Endothelial cell of umbilical vein (primary cell): Measurements from ENCODE around the gene DUSP19. TPM values are rescaled to one million over a fixed set of nuclear protein-coding genes. Genes with fewer than 3 reads are reported as not detected.

ENCODE experiments used
- BruUV-seq: library from RNA; stranded (reverse); fragments of 400-500 nt; replicated peaks from 2 replicates; lab custom pipeline; 2021; lab: Mats Ljungman, UMichigan
- CTCF ChIA-PET: fragments of 300-600, 350-600 bp; sonication (Branson Sonifier 250); formaldehyde crosslinking; loops from one replicate; lab custom pipeline; 2021; ENCODE audit warnings: antibody characterized with exemption, inconsistent platforms; lab: Charles Lee
- POLR2A ChIA-PET: fragments of 300-600, 350-600 bp; sonication (Branson Sonifier 250); formaldehyde crosslinking; loops from one replicate; lab custom pipeline; 2021; ENCODE audit warnings: antibody characterized with exemption, inconsistent platforms; lab: Charles Lee
- DNase-seq: peaks from one replicate; pipeline ENCODE4 v3.0.0-alpha.2; 2011; ENCODE audit warnings: low read depth, low spot score
- FAIRE-seq: peaks from 2 replicates; lab custom pipeline; 2011; peaks lifted over from hg19 to GRCh38; lab: Jason Lieb, UNC
- H2AFZ ChIP-seq: 2 replicates; pipeline ENCODE4 v1.6.0; 2012; ENCODE audit warnings: low read depth, low read length, control low read depth, inconsistent platforms
- H3K27ac ChIP-seq: 2 replicates; pipeline ENCODE4 v1.5.1; 2011; ENCODE audit warnings: low read depth, mild to moderate bottlenecking, control low read depth, low read length, moderate library complexity; ENCODE audit not compliant: insufficient read depth
- H3K27me3 ChIP-seq, 2 experiments: 2 replicates each; pipeline versions ENCODE4 v1.6.0 to v1.6.1; 2011; ENCODE audit warnings: low read length in 2 of 2, mixed read lengths in 1 of 2; ENCODE audit not compliant: control insufficient read depth in 2 of 2, insufficient read depth in 2 of 2
- H3K36me3 ChIP-seq, 2 experiments: 2 replicates in 1 of 2; 3 replicates in 1 of 2; pipeline ENCODE4 v1.5.1; 2011; ENCODE audit warnings: low read length in 2 of 2, mild to moderate bottlenecking in 1 of 2, moderate library complexity in 1 of 2; ENCODE audit not compliant: control insufficient read depth in 2 of 2, insufficient read depth in 2 of 2; ENCODE audit errors: extremely low read depth in 1 of 2
- H3K4me1 ChIP-seq: 3 replicates; pipeline ENCODE4 v1.5.1; 2011; ENCODE audit warnings: mild to moderate bottlenecking, low read length; ENCODE audit not compliant: control insufficient read depth, insufficient read depth; ENCODE audit errors: extremely low read depth
- H3K4me2 ChIP-seq: 2 replicates; pipeline ENCODE4 v1.6.1; 2011; ENCODE audit warnings: low read length, control low read depth, mixed read lengths; ENCODE audit not compliant: insufficient read depth
- H3K4me3 ChIP-seq, 3 experiments: fragments of 200-600 bp in 1 of 3; sonication (generic), shearing (Covaris generic) in 1 of 3; replicated peaks in 1 of 3; 2 replicates each; pipeline ENCODE4 v1.5.1; 2011 to 2016; ENCODE audit warnings: control low read depth in 3 of 3, low read length in 3 of 3, mild to moderate bottlenecking in 2 of 3, inconsistent platforms in 1 of 3, low read depth in 1 of 3, moderate library complexity in 1 of 3; ENCODE audit not compliant: insufficient read depth in 1 of 3
- H3K79me2 ChIP-seq: 2 replicates; pipeline ENCODE4 v1.6.0; 2012; ENCODE audit warnings: low read length, inconsistent platforms; ENCODE audit not compliant: control insufficient read depth, insufficient read depth
- H3K9ac ChIP-seq: replicated peaks from 2 replicates; pipeline ENCODE3; 2011; ENCODE audit warnings: low read length, control low read depth; ENCODE audit not compliant: insufficient read depth; ENCODE audit errors: extremely low read depth
- H3K9me1 ChIP-seq: replicated peaks from 3 replicates; pipeline ENCODE4 v1.6.0; 2011; ENCODE audit warnings: mild to moderate bottlenecking, low read length; ENCODE audit not compliant: control insufficient read depth, insufficient read depth; ENCODE audit errors: extremely low read depth
- H3K9me3 ChIP-seq: replicated peaks from 2 replicates; pipeline ENCODE4 v1.5.1; 2012; ENCODE audit warnings: low read length, inconsistent platforms; ENCODE audit not compliant: control insufficient read depth, insufficient read depth
- H4K20me1 ChIP-seq: replicated peaks from 2 replicates; pipeline ENCODE3; 2011; ENCODE audit warnings: mild to moderate bottlenecking, low read length; ENCODE audit not compliant: control insufficient read depth, insufficient read depth; ENCODE audit errors: extremely low read depth
- CTCF ChIP-seq, 2 donors: IDR thresholded peaks; 1 replicate in 1 of 2; 2 replicates in 1 of 2; pipeline ENCODE4 v1.5.1; 2011; ENCODE audit warnings: low read length in 2 of 2, mild to moderate bottlenecking in 2 of 2, moderate library complexity in 2 of 2, control low read depth in 1 of 2, inconsistent platforms in 1 of 2, low read depth in 1 of 2; ENCODE audit not compliant: insufficient read depth in 1 of 2; ENCODE audit errors: extremely low read depth in 1 of 2
- EZH2 ChIP-seq: IDR thresholded peaks from 2 replicates; pipeline ENCODE4 v1.6.1; 2012; ENCODE audit warnings: borderline replicate concordance, low read depth, mild to moderate bottlenecking, moderate library complexity, low read length, inconsistent platforms; ENCODE audit not compliant: severe bottlenecking
- FOS ChIP-seq: IDR thresholded peaks from 2 replicates; pipeline ENCODE4 v1.6.1; 2011; ENCODE audit warnings: mild to moderate bottlenecking, low read length, moderate library complexity, borderline replicate concordance; ENCODE audit not compliant: insufficient read depth
- GATA2 ChIP-seq: IDR thresholded peaks from 2 replicates; pipeline ENCODE4 v1.7.0; 2011; ENCODE audit warnings: low read depth, mild to moderate bottlenecking, moderate library complexity, mixed read lengths, low read length; ENCODE audit not compliant: insufficient read length, insufficient read depth
- MAX ChIP-seq: IDR thresholded peaks from 2 replicates; pipeline ENCODE4 v1.6.1; 2011; ENCODE audit not compliant: insufficient read depth, insufficient read length
- MYC ChIP-seq: IDR thresholded peaks from one replicate; pipeline ENCODE4 v1.6.1; 2011; ENCODE audit warnings: mild to moderate bottlenecking, low read depth, low read length
- POLR2A ChIP-seq: IDR thresholded peaks from 2 replicates; pipeline ENCODE4 v1.6.1; 2012; ENCODE audit warnings: low read depth, mild to moderate bottlenecking, control low read depth, low read length
- POLR2AphosphoS5 ChIP-seq: IDR thresholded peaks from 2 replicates; pipeline ENCODE4 v1.6.1; 2012; ENCODE audit warnings: low read depth, mild to moderate bottlenecking, control low read depth, low read length, moderate library complexity; ENCODE audit not compliant: insufficient read depth
- dilution Hi-C: fragments of 300-500 bp; cut with MboI; formaldehyde crosslinking; loops from one replicate; pipeline ENCODE4 v1.15.0; 2019; ENCODE audit warnings: low sequenced_read_pairs; ENCODE audit not compliant: extremely low pct_ligation_motif_present
- intact Hi-C: fragments of 100-400 bp; cut with micrococcal nuclease; formaldehyde crosslinking; loops from one replicate; pipeline ENCODE4 v1.10.0; 2022
- polyA plus RNA-seq, 4 experiments: library from polyadenylated mRNA; depleted of rRNA in 3 of 4; stranded (reverse) in 3 of 4; unstranded in 1 of 4; fragments of >200 nt; gene quantifications; 2 replicates each; pipeline versions ENCODE4 v1.2.1 to v1.2.3, GENCODE V29; 2011 to 2012; ENCODE audit warnings: missing spikeins in 1 of 4
- total RNA-seq: library from RNA; stranded (reverse); gene quantifications from 2 replicates; pipeline ENCODE4 v1.2.3, GENCODE V29; 2021

The DUSP19 gene
- total and polyA plus RNA-seq, 2 donors (not counting 3 experiments of a cell fraction or from before 2014, with no cell fraction given): 0.69 to 1.9 TPM

DNA sequence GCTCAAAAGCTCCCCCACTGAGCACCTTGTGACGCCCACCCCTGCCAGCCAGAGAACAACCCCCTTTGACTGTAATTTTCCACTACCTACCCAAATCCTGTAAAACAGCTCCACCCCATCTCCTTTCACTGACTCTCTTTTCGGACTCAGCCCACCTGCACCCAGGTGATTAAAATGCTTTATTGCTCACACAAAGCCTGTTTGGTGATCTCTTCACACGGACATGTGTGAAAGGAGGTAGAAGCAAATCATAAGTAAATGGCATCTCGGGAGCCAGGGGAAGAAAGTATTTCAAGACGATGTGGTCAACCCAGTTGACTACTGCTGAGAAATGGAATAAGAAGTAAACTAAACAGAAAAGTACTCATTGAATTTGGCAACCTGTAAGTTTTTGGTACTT lies 29.1 kb upstream of the DUSP19 start:
- no peak for DNase-seq
- no peaks in the 10 kb centered on the region for H3K9me1 ChIP-seq
- ChIA-PET POLR2A (no interaction called here), CTCF (no interaction called here)
- H3K4me3 ChIP-seq: no peak overlapping the region
- intact Hi-C loops (no loop called here), dilution Hi-C loops (no loop called here)
- no peaks in the 10 kb centered on the region for H3K79me2 ChIP-seq
- TF ChIP-seq POLR2AphosphoS5 (no peak), CTCF (IDR thresholded peaks at IDR 0.05; ENCODE audit: extremely low read depth in 1 of 2, insufficient read depth in 1 of 2, low read depth in 1 of 2, low read length in 2 of 2) (no peak), MYC (no peak), POLR2A (no peak), FOS (no peak), MAX (no peak), GATA2 (no peak), EZH2 (no peak)
- H3K36me3 ChIP-seq: no peaks in the 10 kb centered on the region
- FAIRE-seq: no peak
- no peak overlapping the region for H3K9ac ChIP-seq
- no TSS peak for BruUV-seq
- no peak overlapping the region for H2AFZ ChIP-seq
- no peak overlapping the region for H3K27ac ChIP-seq
- no peaks in the 10 kb centered on the region for H4K20me1 ChIP-seq
- H3K27me3 ChIP-seq: peaks cover 12% of the 10 kb centered on the region in 2 experiments
- H3K4me1 ChIP-seq: no peaks in the 10 kb centered on the region
- no peak overlapping the region for H3K4me2 ChIP-seq
- no peaks in the 10 kb centered on the region for H3K9me3 ChIP-seq
